A673 (cell line): ENCODE results near the gene CBLB. TPM values are rescaled to one million over a fixed set of nuclear protein-coding genes. Genes with fewer than 3 reads are reported as not detected.

Source experiments
- BruUV-seq: library from RNA; stranded (reverse); fragments of 400-500 nt; replicated peaks from 2 replicates; lab custom pipeline; 2021; lab: Mats Ljungman, UMichigan
- CTCF ChIA-PET: fragments of 300-600 bp; sonication (Branson Sonifier 250); formaldehyde crosslinking; loops from one replicate; lab custom pipeline; 2022; ENCODE audit warnings: antibody characterized with exemption; lab: Charles Lee
- POLR2A ChIA-PET: fragments of 300-600 bp; sonication (Branson Sonifier 250); formaldehyde crosslinking; loops from one replicate; lab custom pipeline; 2022; ENCODE audit warnings: antibody characterized with exemption; ENCODE audit not compliant: low non-redundant PET; lab: Charles Lee
- DNase-seq: peaks from one replicate; pipeline ENCODE4 v3.0.0-alpha.2; 2015; ENCODE audit warnings: low spot score
- H3K27ac ChIP-seq: fragments of 200-600 bp; sonication (generic); 2 replicates; pipeline ENCODE4 v1.5.1; 2016; ENCODE audit warnings: mixed run types, low read depth, mild to moderate bottlenecking, mixed read lengths, antibody characterized with exemption, low read length; ENCODE audit not compliant: poor library complexity, severe bottlenecking
- H3K27me3 ChIP-seq: fragments of 200-600 bp; sonication (generic); replicated peaks from 2 replicates; pipeline ENCODE4 v1.6.1; 2017; ENCODE audit warnings: mixed run types, low read depth, mild to moderate bottlenecking, mixed read lengths, antibody characterized with exemption, low read length; ENCODE audit not compliant: insufficient read depth, poor library complexity
- H3K36me3 ChIP-seq: fragments of 200-600 bp; sonication (generic); 2 replicates; pipeline ENCODE4 v1.6.1; 2016; ENCODE audit warnings: mixed run types, mild to moderate bottlenecking, mixed read lengths, antibody characterized with exemption, low read length; ENCODE audit not compliant: insufficient read depth, poor library complexity, severe bottlenecking
- H3K4me1 ChIP-seq: fragments of 200-600 bp; sonication (generic); 2 replicates; pipeline ENCODE4 v1.6.1; 2017; ENCODE audit warnings: mixed run types, mild to moderate bottlenecking, mixed read lengths, antibody characterized with exemption, low read length; ENCODE audit not compliant: insufficient read depth, poor library complexity, severe bottlenecking
- H3K4me3 ChIP-seq: fragments of 200-600 bp; sonication (generic); 2 replicates; pipeline ENCODE4 v1.5.1; 2016; ENCODE audit warnings: low read depth, mixed run types, mild to moderate bottlenecking, mixed read lengths, low read length; ENCODE audit not compliant: poor library complexity, severe bottlenecking
- H3K9me3 ChIP-seq: fragments of 200-600 bp; sonication (generic); 2 replicates; pipeline ENCODE4 v1.6.1; 2016; ENCODE audit warnings: mixed run types, low read depth, mild to moderate bottlenecking, mixed read lengths, antibody characterized with exemption, low read length; ENCODE audit not compliant: poor library complexity, severe bottlenecking
- CTCF ChIP-seq: fragments of 300-800, 200-600 bp; sonication (generic); conservative IDR thresholded peaks from 2 replicates; pipeline ENCODE4 v1.5.1; 2017; ENCODE audit warnings: low read depth, mild to moderate bottlenecking, antibody characterized with exemption, low read length, moderate library complexity, mixed read lengths
- EZH2 ChIP-seq: fragments of 200-600 bp; sonication (generic); IDR thresholded peaks from 2 replicates; pipeline ENCODE4 v1.6.1; 2017; ENCODE audit warnings: borderline replicate concordance, low read depth, mild to moderate bottlenecking, mixed read lengths, antibody characterized with exemption, low read length; ENCODE audit not compliant: poor library complexity, severe bottlenecking
- intact Hi-C: fragments of 100-400 bp; cut with micrococcal nuclease; formaldehyde crosslinking; loops from one replicate; pipeline ENCODE4 v1.10.0; 2022; ENCODE audit not compliant: unreplicated experiment
- total RNA-seq: library from RNA; stranded (reverse); gene quantifications from 2 replicates; pipeline ENCODE4 v1.2.3, GENCODE V29; 2021

Gene CBLB
- total RNA-seq, 1 experiment from 2014 or later, result 23.3 TPM

- BruUV-seq, result no TSS peak
- intact Hi-C loops, result no loop called here
- Histone ChIP-seq H3K9me3 (no peaks in the 10 kb centered on the region), H3K36me3 (no peaks in the 10 kb centered on the region), H3K27ac (no peak overlapping the region), H3K27me3 (no peaks in the 10 kb centered on the region), H3K4me1 (no peaks in the 10 kb centered on the region), H3K4me3 (no peak overlapping the region)
- no peak for DNase-seq
- no peak for TF ChIP-seq EZH2
- TF ChIP-seq CTCF, result no peak
- ChIA-PET CTCF (no interaction called here), POLR2A (no interaction called here)
Measured at GRCh38 chr3:105905328-105905727, 36.5 kb upstream of the CBLB start.

- TF ChIP-seq EZH2, result no peak
- TF ChIP-seq CTCF, result no peak
- Histone ChIP-seq H3K27ac (no peak overlapping the region), H3K4me1 (no peaks in the 10 kb centered on the region), H3K4me3 (no peak overlapping the region), H3K9me3 (no peaks in the 10 kb centered on the region), H3K27me3 (no peaks in the 10 kb centered on the region), H3K36me3 (no peaks in the 10 kb centered on the region)
- intact Hi-C loops, result no loop called here
- DNase-seq, result no peak
- POLR2A ChIA-PET, result no interaction called here
- no TSS peak for BruUV-seq
- CTCF ChIA-PET, result no interaction called here
Measured at GRCh38 chr3:105904678-105905284, 36.0 kb upstream of the CBLB start.

GRCh38 chr3:105904251-105904650 lies 35.4 kb upstream of the CBLB start:
- Histone ChIP-seq H3K4me3 (no peak overlapping the region), H3K36me3 (no peaks in the 10 kb centered on the region), H3K27ac (no peak overlapping the region), H3K4me1 (no peaks in the 10 kb centered on the region), H3K9me3 (no peaks in the 10 kb centered on the region), H3K27me3 (no peaks in the 10 kb centered on the region)
- no peak for TF ChIP-seq EZH2
- no peak for TF ChIP-seq CTCF
- POLR2A ChIA-PET, result no interaction called here
- BruUV-seq, result no TSS peak
- CTCF ChIA-PET, result interaction anchor here (0.5 kb wide), 1 partner anchor 11 kb away, joined by 4 read pairs; no protein-coding TSS in a partner anchor
- DNase-seq, result no peak
- intact Hi-C loops, result no loop called here
